ENCODE measurements around the gene CNTF.

The CNTF gene

GRCh38 chr11:58641803-58642581 is 19.5 kb downstream of the CNTF start:
- DNase-seq (ENCODE audit: low read depth in 2 of 2, low spot score in 1 of 2): no peak

- no peak for DNase-seq (ENCODE audit: low read depth in 2 of 2, low spot score in 1 of 2)
Observed at GRCh38 chr11:58645854-58646253, 23.4 kb downstream of the CNTF start.

GRCh38 chr11:58647141-58647699 is 24.8 kb downstream of the CNTF start:
- no peak for DNase-seq (ENCODE audit: low read depth in 2 of 2, low spot score in 1 of 2)

DNA sequence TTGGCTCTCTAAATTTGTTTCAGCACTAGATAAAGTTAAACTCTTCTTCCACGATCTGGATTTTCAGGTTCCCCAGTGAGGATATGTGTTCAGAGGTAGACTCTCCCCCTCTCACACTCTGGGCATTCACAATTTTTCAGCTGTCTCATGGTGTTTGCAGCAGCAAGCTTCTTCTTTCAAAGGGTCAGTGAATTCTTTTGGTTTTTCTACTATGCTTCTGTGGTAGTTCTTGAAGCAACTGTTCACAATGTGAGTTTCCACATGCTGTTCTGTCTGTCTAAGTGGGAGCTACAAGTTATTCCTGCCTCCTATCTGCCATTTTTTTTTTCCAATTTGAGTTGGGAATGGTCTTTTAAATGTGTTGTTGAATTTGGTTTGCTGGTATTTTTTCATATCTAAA is 25.4 kb downstream of the CNTF start:
- DNase-seq (ENCODE audit: low read depth in 2 of 2, low spot score in 1 of 2): no peak

DNA sequence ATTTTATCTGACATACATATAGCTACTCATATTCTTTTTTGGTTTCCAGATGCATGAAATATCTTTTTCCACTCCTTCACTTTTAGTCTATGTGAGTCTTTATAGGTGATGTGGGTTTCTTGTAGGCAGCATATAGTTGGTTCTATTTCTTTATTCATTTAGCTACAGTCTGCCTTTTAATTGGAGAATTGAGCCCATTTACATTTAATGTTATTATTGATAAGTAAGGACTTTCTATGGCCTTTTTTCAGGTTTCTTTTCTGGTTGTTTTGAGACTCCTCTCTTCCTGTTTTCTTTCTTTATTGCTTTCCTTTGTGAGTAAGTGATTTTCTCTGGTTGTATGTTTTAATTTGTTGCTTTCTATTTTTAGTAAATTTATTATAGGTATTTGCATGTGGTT is 27.2 kb downstream of the CNTF start:
- DNase-seq (ENCODE audit: low read depth in 2 of 2, low spot score in 1 of 2): no peak

GRCh38 chr11:58650496-58650895 is 28.0 kb downstream of the CNTF start:
- no peak for DNase-seq (ENCODE audit: low read depth in 2 of 2, low spot score in 1 of 2)

GRCh38 chr11:58652726-58653280 is 30.3 kb downstream of the CNTF start:
- DNase-seq (ENCODE audit: low read depth in 2 of 2, low spot score in 1 of 2): no peak

GRCh38 chr11:58654079-58654907 is 31.8 kb downstream of the CNTF start:
- peak; percentile 37 to 48 for DNase-seq (ENCODE audit: low read depth in 2 of 2, low spot score in 1 of 2)

- DNase-seq (ENCODE audit: low read depth in 2 of 2, low spot score in 1 of 2): no peak
Observed at GRCh38 chr11:58654908-58655296, 32.4 kb downstream of the CNTF start.

GRCh38 chr11:58656348-58656747 is 33.9 kb downstream of the CNTF start:
- no peak for DNase-seq (ENCODE audit: low read depth in 2 of 2, low spot score in 1 of 2)

- no peak for DNase-seq (ENCODE audit: low read depth in 2 of 2, low spot score in 1 of 2)
Observed at GRCh38 chr11:58658623-58659022, 36.2 kb downstream of the CNTF start.

GRCh38 chr11:58659404-58659803 is 36.9 kb downstream of the CNTF start:
- no peak for DNase-seq (ENCODE audit: low read depth in 2 of 2, low spot score in 1 of 2)

GRCh38 chr11:58659910-58660570 is 37.6 kb downstream of the CNTF start:
- DNase-seq (ENCODE audit: low read depth in 2 of 2, low spot score in 1 of 2): no peak

- DNase-seq (ENCODE audit: low read depth in 2 of 2, low spot score in 1 of 2): no peak
Observed at GRCh38 chr11:58671983-58672633, 49.6 kb downstream of the CNTF start.

DNA sequence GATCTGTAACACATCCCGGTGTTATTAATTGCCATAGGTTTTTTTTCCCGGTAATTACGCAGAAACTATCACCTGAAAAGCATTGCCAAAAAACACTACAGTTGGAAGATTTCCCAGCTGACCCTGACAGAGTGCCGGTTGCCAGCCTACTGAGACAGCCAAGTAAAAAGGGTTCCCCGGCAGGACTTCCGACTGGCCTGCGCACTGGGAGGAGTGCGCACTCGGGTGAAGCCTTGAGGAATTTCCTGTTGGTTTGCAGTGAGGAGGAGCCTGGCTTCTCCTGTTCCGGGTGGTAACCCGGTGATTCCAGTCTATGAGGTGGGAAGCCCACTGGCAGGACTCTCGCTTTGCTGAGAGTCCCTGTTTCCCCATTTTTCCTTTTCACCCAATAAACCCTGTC is 52.1 kb downstream of the CNTF start:
- no peak for DNase-seq (ENCODE audit: low read depth in 2 of 2, low spot score in 1 of 2)

Data from stimulated activated CD8-positive, alpha-beta memory T cell treated with anti-CD3 and anti-CD28 coated beads, Interleukin-4, amount 100 ng/mL, for 4 hours (primary cell).